SU-DHL-6 (cell line): ENCODE measurements around the gene TMC1.

Source experiments
- H2AFZ ChIP-seq: fragments of 200-600 bp; sonication (generic); 2 replicates; pipeline ENCODE4 v1.6.1; 2014; ENCODE audit warnings: low read depth, mild to moderate bottlenecking, moderate library complexity, mixed read lengths, antibody characterized with exemption, low read length; ENCODE audit not compliant: severe bottlenecking
- H3F3A ChIP-seq: fragments of 200-600 bp; shearing (Covaris generic); 2 replicates; pipeline ENCODE4 v1.6.0; 2016; ENCODE audit warnings: antibody characterized with exemption, mild to moderate bottlenecking; ENCODE audit not compliant: insufficient read depth
- H3K27ac ChIP-seq: fragments of 200-600 bp; sonication (generic); 2 replicates; pipeline ENCODE4 v1.5.1; 2016; ENCODE audit warnings: low read depth, mild to moderate bottlenecking, low read length, moderate library complexity, mixed read lengths
- H3K27me3 ChIP-seq: fragments of 200-600 bp; sonication (generic), shearing (Covaris generic); 2 replicates; pipeline ENCODE4 v1.6.0; 2014; ENCODE audit warnings: mild to moderate bottlenecking, low read length
- H3K36me3 ChIP-seq: fragments of 200-600 bp; sonication (generic); 2 replicates; pipeline ENCODE4 v1.6.1; 2014; ENCODE audit warnings: mild to moderate bottlenecking, low read length, mixed read lengths
- H3K4me2 ChIP-seq: fragments of 300-600, 200-600 bp; shearing (Covaris generic), sonication (generic); 2 replicates; pipeline ENCODE4 v1.6.0; 2014; ENCODE audit warnings: low read length, low read depth, mild to moderate bottlenecking; ENCODE audit not compliant: poor library complexity, severe bottlenecking
- H3K4me3 ChIP-seq: fragments of 200-600 bp; sonication (generic); 2 replicates; pipeline ENCODE4 v1.5.1; 2014; ENCODE audit warnings: antibody characterized with exemption, low read length, mild to moderate bottlenecking, mixed read lengths; ENCODE audit not compliant: insufficient read depth, poor library complexity, severe bottlenecking
- H3K79me2 ChIP-seq: fragments of 200-600 bp; sonication (generic); 2 replicates; pipeline ENCODE4 v1.6.1; 2014; ENCODE audit warnings: mild to moderate bottlenecking, low read length, moderate library complexity; ENCODE audit not compliant: insufficient read depth
- H3K9ac ChIP-seq: fragments of 200-600 bp; sonication (generic); 2 replicates; pipeline ENCODE4 v1.7.0; 2014; ENCODE audit warnings: mild to moderate bottlenecking, low read length
- H3K9me2 ChIP-seq: fragments of 200-600 bp; sonication (generic); replicated peaks from 2 replicates; pipeline ENCODE4 v1.6.1; 2014; ENCODE audit warnings: low read length; ENCODE audit not compliant: insufficient read depth
- H3K9me3 ChIP-seq: fragments of 200-600 bp; sonication (generic); 2 replicates; pipeline ENCODE4 v1.6.1; 2014; ENCODE audit warnings: low read length, mixed read lengths; ENCODE audit not compliant: insufficient read depth
- H4K20me1 ChIP-seq: fragments of 200-600 bp; sonication (generic); 2 replicates; pipeline ENCODE4 v1.6.1; 2014; ENCODE audit warnings: low read depth, mild to moderate bottlenecking, antibody characterized with exemption, low read length, moderate library complexity, mixed read lengths
- CTCF ChIP-seq: fragments of 200-600 bp; sonication (generic); IDR thresholded peaks from one replicate; pipeline ENCODE4 v1.5.1; 2017; ENCODE audit warnings: antibody characterized with exemption, mild to moderate bottlenecking, low read length, moderate library complexity; ENCODE audit not compliant: insufficient read depth, poor library complexity, severe bottlenecking
- EZH2phosphoT487 ChIP-seq: fragments of 200-600 bp; sonication (generic), shearing (Covaris generic); conservative IDR thresholded peaks from 2 replicates; pipeline ENCODE4 v1.6.1; 2018; ENCODE audit warnings: mild to moderate bottlenecking, antibody characterized with exemption, low read length, moderate library complexity, mixed read lengths

Gene TMC1

DNA sequence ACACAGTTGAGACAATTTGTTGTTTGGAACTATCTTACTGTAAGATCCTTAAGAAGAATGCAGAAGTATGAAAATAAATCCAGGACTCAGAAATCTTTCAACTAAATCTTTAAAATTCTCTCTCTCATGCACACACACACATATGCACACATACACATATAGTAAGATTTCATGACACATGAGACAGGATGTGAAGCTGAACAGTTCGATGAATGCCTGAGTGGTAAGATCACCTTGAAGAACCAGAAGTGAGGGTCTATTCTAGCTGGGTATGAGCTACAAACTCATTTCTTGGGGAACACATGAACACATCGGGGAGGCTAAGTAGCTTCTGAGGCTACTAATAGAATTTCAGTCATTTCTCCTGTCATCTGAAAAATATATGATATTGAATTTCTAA lies 153.6 kb downstream of the TMC1 start:
- TF ChIP-seq CTCF (no peak), EZH2phosphoT487 (no peak)
- H3F3A ChIP-seq = no peaks in the 10 kb centered on the region
- no peaks in the 10 kb centered on the region for H3K9me3 ChIP-seq
- H3K9me2 ChIP-seq = no peaks in the 10 kb centered on the region
- H4K20me1 ChIP-seq = no peaks in the 10 kb centered on the region
- no peaks in the 10 kb centered on the region for H3K36me3 ChIP-seq
- H3K27ac ChIP-seq = no peak overlapping the region
- no peaks in the 10 kb centered on the region for H3K79me2 ChIP-seq
- no peak overlapping the region for H3K4me3 ChIP-seq
- H3K4me2 ChIP-seq = no peak overlapping the region
- H3K27me3 ChIP-seq = no peaks in the 10 kb centered on the region
- H3K9ac ChIP-seq = no peak overlapping the region
- no peak overlapping the region for H2AFZ ChIP-seq

GRCh38 chr9:72675586-72675985 lies 154.2 kb downstream of the TMC1 start:
- H3K27me3 ChIP-seq = no peaks in the 10 kb centered on the region
- TF ChIP-seq EZH2phosphoT487 (no peak), CTCF (no peak)
- H3K9me2 ChIP-seq = no peaks in the 10 kb centered on the region
- no peaks in the 10 kb centered on the region for H3F3A ChIP-seq
- H2AFZ ChIP-seq = no peak overlapping the region
- H4K20me1 ChIP-seq = no peaks in the 10 kb centered on the region
- H3K79me2 ChIP-seq = no peaks in the 10 kb centered on the region
- no peaks in the 10 kb centered on the region for H3K9me3 ChIP-seq
- H3K4me3 ChIP-seq = no peak overlapping the region
- no peak overlapping the region for H3K9ac ChIP-seq
- no peak overlapping the region for H3K27ac ChIP-seq
- no peak overlapping the region for H3K4me2 ChIP-seq
- no peaks in the 10 kb centered on the region for H3K36me3 ChIP-seq

- Histone ChIP-seq H3K9ac (no peak overlapping the region), H3K27ac (no peak overlapping the region)
These were observed 159.3 kb downstream of the TMC1 start for GRCh38 chr9:72680593-72681282.

More at GRCh38 chr9:72680593-72681282, 159.3 kb downstream of the TMC1 start:
- Histone ChIP-seq H3K9me3 (no peaks in the 10 kb centered on the region), H3K36me3 (no peaks in the 10 kb centered on the region), H2AFZ (no peak overlapping the region), H4K20me1 (no peaks in the 10 kb centered on the region), H3K4me2 (no peak overlapping the region), H3F3A (no peaks in the 10 kb centered on the region), H3K4me3 (no peak overlapping the region), H3K9me2 (no peaks in the 10 kb centered on the region), H3K27me3 (no peaks in the 10 kb centered on the region), H3K79me2 (no peaks in the 10 kb centered on the region)
- no peak for TF ChIP-seq CTCF
- no peak for TF ChIP-seq EZH2phosphoT487
